K562 (cell line): ENCODE data around the gene ORAI3. TPM values are rescaled to one million over a fixed set of nuclear protein-coding genes. Genes with fewer than 3 reads are reported as not detected.

Source experiments
- FOXA3 ChIP-seq, 2 experiments: fragments of 450-650 bp in 1 of 2; sonication (generic) in 1 of 2; formaldehyde crosslinking; IDR thresholded peaks in 1 of 2; conservative IDR thresholded peaks in 1 of 2; 2 replicates each; pipeline versions ENCODE4 v1.4.0 to v1.8.0; 2020 to 2022; ENCODE audit warnings: mild to moderate bottlenecking in 2 of 2, missing genetic modification reagents in 1 of 2
- MTA1 ChIP-seq: fragments of 450-650 bp; IDR thresholded peaks from 2 replicates; pipeline ENCODE4 v1.6.1; 2017; ENCODE audit warnings: borderline replicate concordance
- YY1 ChIP-seq, 3 experiments: IDR thresholded peaks; 2 replicates each; pipeline ENCODE4 v1.6.1; 2011; ENCODE audit warnings: low read length in 2 of 3, mild to moderate bottlenecking in 2 of 3, moderate library complexity in 2 of 3, borderline replicate concordance in 1 of 3, control low read depth in 1 of 3, low read depth in 1 of 3; ENCODE audit not compliant: insufficient read depth in 3 of 3, insufficient replicate concordance in 2 of 3, control insufficient read depth in 1 of 3, insufficient read length in 1 of 3; ENCODE audit errors: extremely low read depth in 1 of 3
- ZZZ3 ChIP-seq: fragments of 450-650 bp; IDR thresholded peaks from 2 replicates; pipeline ENCODE4 v1.6.1; 2016; ENCODE audit warnings: antibody characterized with exemption, mild to moderate bottlenecking, moderate library complexity
- polyA plus RNA-seq, 8 experiments: library from polyadenylated mRNA; depleted of rRNA in 4 of 8; stranded (reverse) in 5 of 8; unstranded in 3 of 8; fragments of >200 nt; fragmentation: Nextera tagmentation in 2 of 8; fragmentation: Illumina TruSeq in 1 of 8; extraction: Ambion mirVana in 2 of 8; extraction: Trizol in 1 of 8; gene quantifications; 2 replicates each; pipeline versions ENCODE4 v1.2.1 to v1.2.3, GENCODE V29; 2011 to 2014; ENCODE audit warnings: inconsistent platforms in 1 of 8, missing spikeins in 1 of 8
- total RNA-seq, 7 experiments: library from RNA; depleted of rRNA in 6 of 7; stranded (reverse); fragments of >200 nt in 6 of 7; fragmentation: Illumina TruSeq in 2 of 7; extraction: Trizol in 2 of 7; gene quantifications; 2 replicates each; pipeline versions ENCODE4 v1.2.1 to v1.2.3, GENCODE V29; 2011 to 2021; ENCODE audit warnings: low replicate concordance in 1 of 7
- TF ChIP-seq, protein P1 (sequence below), 2 experiments: fragments of 450-650 bp; formaldehyde crosslinking in 1 of 2; IDR thresholded peaks; 2 replicates each; pipeline versions ENCODE4 v1.4.0 to v1.6.1; 2014 to 2020; ENCODE audit warnings: mild to moderate bottlenecking in 2 of 2, borderline replicate concordance in 1 of 2, low read depth in 1 of 2
- TF ChIP-seq, protein P2 (sequence below): fragments of 450-650 bp; IDR thresholded peaks from 2 replicates; pipeline ENCODE4 v1.6.1; 2016
- TF ChIP-seq, protein P3 (sequence below), 2 experiments: fragments of 450-650 bp; IDR thresholded peaks; 2 replicates each; pipeline ENCODE4 v1.6.1; 2016
- TF ChIP-seq, protein P4 (sequence below), 2 experiments: fragments of 450-650 bp in 1 of 2; sonication (generic) in 1 of 2; formaldehyde crosslinking in 1 of 2; IDR thresholded peaks in 1 of 2; conservative IDR thresholded peaks in 1 of 2; 2 replicates each; pipeline versions ENCODE4 v1.6.1 to v1.8.1; 2016 to 2023; ENCODE audit warnings: mild to moderate bottlenecking in 2 of 2, moderate library complexity in 2 of 2, inconsistent platforms in 1 of 2, missing genetic modification reagents in 1 of 2
- TF ChIP-seq, protein P5 (sequence below): sonication (generic); formaldehyde crosslinking; IDR thresholded peaks from 2 replicates; pipeline ENCODE4 v1.5.0; 2020; ENCODE audit warnings: missing genetic modification reagents
- TF ChIP-seq, protein P6 (sequence below): sonication (generic); formaldehyde crosslinking; IDR thresholded peaks from 2 replicates; pipeline ENCODE4 v1.8.0; 2023; ENCODE audit warnings: mild to moderate bottlenecking, missing genetic modification reagents

Gene ORAI3
- total and polyA plus RNA-seq, 9 of the 15 experiments (the other 6 are each of a cell fraction or from before 2014, with no cell fraction given) = 4.9 to 23.3 (median 14.1) TPM

DNA sequence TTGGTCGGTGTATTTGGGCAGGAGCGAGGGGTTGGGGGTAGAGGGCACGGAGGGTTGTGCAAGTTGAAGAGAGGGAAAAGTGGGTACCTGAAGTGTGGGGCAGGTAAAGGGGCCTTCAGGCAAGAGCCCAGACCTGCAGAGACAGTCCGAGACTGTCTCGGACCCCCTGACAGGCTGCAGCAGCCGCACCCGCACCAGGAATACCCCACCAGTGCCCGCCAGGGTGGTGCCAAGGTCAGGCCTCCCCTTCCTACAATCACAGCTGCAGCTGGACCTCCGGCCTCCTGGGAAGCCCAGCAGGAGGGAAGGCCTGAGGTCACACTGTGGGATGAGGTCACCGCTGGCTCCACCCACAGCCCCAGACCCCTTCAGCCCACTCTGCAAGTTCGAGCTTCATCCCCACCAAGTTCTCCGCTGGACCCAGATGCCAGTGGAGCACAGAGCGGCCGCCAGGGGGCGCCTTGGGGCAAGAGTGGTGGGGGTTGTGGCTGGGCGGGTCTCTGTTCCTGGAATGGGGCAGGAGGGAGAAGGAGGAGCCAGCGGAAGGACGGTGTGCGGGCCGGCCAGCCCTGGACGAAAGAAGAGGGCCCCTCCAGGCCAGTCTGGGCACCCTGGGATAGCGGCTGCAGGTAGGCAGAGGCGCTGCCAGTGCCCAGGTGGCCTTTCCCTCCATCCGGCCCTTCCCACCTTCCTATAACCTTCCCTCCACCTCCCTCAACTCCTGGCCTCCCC lies 36.0 kb downstream of the ORAI3 start, which contains the start of gene HSD3B7 (continued):
- TF ChIP-seq, protein P1, sequence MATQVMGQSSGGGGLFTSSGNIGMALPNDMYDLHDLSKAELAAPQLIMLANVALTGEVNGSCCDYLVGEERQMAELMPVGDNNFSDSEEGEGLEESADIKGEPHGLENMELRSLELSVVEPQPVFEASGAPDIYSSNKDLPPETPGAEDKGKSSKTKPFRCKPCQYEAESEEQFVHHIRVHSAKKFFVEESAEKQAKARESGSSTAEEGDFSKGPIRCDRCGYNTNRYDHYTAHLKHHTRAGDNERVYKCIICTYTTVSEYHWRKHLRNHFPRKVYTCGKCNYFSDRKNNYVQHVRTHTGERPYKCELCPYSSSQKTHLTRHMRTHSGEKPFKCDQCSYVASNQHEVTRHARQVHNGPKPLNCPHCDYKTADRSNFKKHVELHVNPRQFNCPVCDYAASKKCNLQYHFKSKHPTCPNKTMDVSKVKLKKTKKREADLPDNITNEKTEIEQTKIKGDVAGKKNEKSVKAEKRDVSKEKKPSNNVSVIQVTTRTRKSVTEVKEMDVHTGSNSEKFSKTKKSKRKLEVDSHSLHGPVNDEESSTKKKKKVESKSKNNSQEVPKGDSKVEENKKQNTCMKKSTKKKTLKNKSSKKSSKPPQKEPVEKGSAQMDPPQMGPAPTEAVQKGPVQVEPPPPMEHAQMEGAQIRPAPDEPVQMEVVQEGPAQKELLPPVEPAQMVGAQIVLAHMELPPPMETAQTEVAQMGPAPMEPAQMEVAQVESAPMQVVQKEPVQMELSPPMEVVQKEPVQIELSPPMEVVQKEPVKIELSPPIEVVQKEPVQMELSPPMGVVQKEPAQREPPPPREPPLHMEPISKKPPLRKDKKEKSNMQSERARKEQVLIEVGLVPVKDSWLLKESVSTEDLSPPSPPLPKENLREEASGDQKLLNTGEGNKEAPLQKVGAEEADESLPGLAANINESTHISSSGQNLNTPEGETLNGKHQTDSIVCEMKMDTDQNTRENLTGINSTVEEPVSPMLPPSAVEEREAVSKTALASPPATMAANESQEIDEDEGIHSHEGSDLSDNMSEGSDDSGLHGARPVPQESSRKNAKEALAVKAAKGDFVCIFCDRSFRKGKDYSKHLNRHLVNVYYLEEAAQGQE (IDR thresholded peaks at IDR 0.05; ENCODE audit: borderline replicate concordance) = peak; percentile 84
- TF ChIP-seq, protein P1 (CRISPR knock-in tag; IDR thresholded peaks at IDR 0.05; ENCODE audit: low read depth) = no peak
- TF ChIP-seq MTA1 (no peak), YY1 (IDR thresholded peaks at IDR 0.05; ENCODE audit: borderline replicate concordance in 1 of 3, control insufficient read depth in 1 of 3, extremely low read depth in 1 of 3, insufficient read depth in 3 of 3, insufficient read length in 1 of 3, insufficient replicate concordance in 2 of 3, low read depth in 1 of 3, low read length in 2 of 3) (peak in 2 of 3 experiments; percentile 44 to 64), FOXA3 (CRISPR knock-in tag; conservative IDR thresholded peaks at IDR 0.05 in 1 of 2, IDR thresholded peaks at IDR 0.05 in 1 of 2) (no peak), ZZZ3 (no peak)
- TF ChIP-seq, protein P2, sequence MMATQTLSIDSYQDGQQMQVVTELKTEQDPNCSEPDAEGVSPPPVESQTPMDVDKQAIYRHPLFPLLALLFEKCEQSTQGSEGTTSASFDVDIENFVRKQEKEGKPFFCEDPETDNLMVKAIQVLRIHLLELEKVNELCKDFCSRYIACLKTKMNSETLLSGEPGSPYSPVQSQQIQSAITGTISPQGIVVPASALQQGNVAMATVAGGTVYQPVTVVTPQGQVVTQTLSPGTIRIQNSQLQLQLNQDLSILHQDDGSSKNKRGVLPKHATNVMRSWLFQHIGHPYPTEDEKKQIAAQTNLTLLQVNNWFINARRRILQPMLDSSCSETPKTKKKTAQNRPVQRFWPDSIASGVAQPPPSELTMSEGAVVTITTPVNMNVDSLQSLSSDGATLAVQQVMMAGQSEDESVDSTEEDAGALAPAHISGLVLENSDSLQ = no peak
- TF ChIP-seq, protein P3, sequence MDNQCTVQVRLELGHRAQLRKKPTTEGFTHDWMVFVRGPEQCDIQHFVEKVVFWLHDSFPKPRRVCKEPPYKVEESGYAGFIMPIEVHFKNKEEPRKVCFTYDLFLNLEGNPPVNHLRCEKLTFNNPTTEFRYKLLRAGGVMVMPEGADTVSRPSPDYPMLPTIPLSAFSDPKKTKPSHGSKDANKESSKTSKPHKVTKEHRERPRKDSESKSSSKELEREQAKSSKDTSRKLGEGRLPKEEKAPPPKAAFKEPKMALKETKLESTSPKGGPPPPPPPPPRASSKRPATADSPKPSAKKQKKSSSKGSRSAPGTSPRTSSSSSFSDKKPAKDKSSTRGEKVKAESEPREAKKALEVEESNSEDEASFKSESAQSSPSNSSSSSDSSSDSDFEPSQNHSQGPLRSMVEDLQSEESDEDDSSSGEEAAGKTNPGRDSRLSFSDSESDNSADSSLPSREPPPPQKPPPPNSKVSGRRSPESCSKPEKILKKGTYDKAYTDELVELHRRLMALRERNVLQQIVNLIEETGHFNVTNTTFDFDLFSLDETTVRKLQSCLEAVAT (IDR thresholded peaks at IDR 0.05) = no peak
- TF ChIP-seq, protein P4, sequence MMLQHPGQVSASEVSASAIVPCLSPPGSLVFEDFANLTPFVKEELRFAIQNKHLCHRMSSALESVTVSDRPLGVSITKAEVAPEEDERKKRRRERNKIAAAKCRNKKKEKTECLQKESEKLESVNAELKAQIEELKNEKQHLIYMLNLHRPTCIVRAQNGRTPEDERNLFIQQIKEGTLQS (IDR thresholded peaks at IDR 0.05) = no peak
- TF ChIP-seq, protein P4 (CRISPR knock-in tag; conservative IDR thresholded peaks at IDR 0.05) = no peak
- TF ChIP-seq, protein P5, sequence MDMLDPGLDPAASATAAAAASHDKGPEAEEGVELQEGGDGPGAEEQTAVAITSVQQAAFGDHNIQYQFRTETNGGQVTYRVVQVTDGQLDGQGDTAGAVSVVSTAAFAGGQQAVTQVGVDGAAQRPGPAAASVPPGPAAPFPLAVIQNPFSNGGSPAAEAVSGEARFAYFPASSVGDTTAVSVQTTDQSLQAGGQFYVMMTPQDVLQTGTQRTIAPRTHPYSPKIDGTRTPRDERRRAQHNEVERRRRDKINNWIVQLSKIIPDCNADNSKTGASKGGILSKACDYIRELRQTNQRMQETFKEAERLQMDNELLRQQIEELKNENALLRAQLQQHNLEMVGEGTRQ (CRISPR knock-in tag) = no peak
- TF ChIP-seq, protein P6, sequence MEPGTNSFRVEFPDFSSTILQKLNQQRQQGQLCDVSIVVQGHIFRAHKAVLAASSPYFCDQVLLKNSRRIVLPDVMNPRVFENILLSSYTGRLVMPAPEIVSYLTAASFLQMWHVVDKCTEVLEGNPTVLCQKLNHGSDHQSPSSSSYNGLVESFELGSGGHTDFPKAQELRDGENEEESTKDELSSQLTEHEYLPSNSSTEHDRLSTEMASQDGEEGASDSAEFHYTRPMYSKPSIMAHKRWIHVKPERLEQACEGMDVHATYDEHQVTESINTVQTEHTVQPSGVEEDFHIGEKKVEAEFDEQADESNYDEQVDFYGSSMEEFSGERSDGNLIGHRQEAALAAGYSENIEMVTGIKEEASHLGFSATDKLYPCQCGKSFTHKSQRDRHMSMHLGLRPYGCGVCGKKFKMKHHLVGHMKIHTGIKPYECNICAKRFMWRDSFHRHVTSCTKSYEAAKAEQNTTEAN (CRISPR knock-in tag) = no peak
